Astrocyte of the spinal cord (primary cell): Measurements from ENCODE around the gene GSN.

Source experiments
- DNase-seq: peaks from one replicate; pipeline ENCODE4 v3.0.0; 2011; ENCODE audit warnings: low read depth, low spot score
- H3K4me3 ChIP-seq: 2 replicates; pipeline ENCODE4 v1.5.1; 2011; ENCODE audit warnings: low read depth, mild to moderate bottlenecking, low read length, moderate library complexity
- CTCF ChIP-seq: IDR thresholded peaks from 2 replicates; pipeline ENCODE4 v1.5.1; 2012; ENCODE audit warnings: low read depth, mild to moderate bottlenecking, low read length, inconsistent platforms
- in situ Hi-C: cut with HindIII; loops from 2 replicates; pipeline ENCODE4 v1.10.0; 2017; ENCODE audit warnings: low sequenced_read_pairs

GSN gene

GRCh38 chr9:121278477-121279261, 10.7 kb downstream of the GSN start:
- DNase-seq, result peak; percentile 99
- TF ChIP-seq CTCF, result peak; percentile 82
- in situ Hi-C loops, result no loop called here
- H3K4me3 ChIP-seq, result no peak overlapping the region

DNA sequence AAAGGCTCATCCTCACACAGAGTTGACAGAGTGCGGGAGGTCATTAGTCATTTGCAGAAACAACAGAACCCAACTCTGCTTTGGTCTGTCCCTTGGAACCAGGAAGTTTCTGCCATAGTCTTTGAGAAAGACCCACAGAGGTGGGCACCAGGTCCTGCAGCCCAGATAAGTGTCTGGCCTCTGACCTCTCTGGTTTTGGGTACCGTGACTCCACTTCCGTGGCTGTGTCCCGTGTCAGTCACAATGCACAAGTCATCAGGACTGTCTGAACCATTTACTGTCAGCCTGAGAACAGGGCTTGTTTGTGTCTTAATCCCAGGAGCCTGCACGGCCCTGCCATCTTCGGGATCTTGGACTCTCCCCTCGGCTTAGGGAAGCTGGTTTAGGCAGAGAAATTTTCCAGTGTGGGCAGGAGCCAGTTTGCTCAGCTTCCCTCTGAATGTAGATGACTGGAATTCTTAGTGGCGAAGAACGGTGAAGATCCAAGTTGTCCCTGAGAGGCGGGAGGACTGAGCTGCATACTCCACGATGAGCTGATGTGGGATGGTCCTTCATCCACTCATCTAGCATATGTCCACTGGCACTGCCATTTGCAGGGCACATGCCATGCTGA, 11.9 kb downstream of the GSN start:
- no peak overlapping the region for H3K4me3 ChIP-seq
- in situ Hi-C loops, result no loop called here

DNA sequence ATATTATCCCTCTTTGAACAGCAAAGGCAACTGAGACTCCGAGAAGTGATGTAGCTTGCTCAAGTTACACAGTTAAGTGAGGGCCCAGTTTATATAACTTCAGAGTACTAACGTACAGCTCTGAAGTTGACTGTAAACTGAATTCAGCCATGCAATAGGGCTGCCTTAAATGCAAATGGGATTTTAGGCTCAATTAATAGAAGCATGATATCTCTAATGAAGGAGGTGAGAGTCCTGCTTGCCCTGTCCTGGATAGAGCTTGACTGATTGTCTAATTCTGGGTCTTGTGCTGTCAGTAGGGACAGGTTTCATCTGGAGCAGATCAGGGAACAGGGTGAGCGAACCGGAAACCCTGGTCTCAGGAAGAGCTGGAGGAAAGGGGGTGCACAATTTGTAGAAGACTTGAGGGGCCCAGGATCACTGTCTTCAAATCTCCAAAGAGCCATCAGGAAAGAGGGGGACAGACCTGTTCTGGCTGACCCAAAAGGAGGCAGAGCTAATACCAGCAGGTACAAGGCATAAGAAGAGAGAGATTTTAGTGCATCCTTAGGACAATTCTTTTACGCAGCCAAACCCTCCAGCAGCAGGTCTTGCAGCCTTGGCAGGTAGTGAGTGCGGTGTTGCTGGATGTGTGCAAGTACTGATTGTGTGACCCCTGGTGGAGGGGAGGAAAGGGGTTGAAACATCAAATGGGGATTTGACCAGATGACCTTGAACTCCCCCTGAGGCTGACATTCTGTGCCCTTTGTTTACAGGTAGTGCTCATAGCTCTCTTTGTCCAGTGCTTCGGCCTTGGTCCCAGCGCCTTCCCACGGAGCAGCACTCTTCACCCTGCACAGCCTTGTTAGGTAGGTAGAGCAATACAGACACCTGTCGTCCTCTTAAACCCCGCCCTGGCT, 13.0 kb downstream of the GSN start:
- no peak for TF ChIP-seq CTCF
- no peak for DNase-seq
- in situ Hi-C loops, result no loop called here
- H3K4me3 ChIP-seq, result no peak overlapping the region

More for the DNA sequence above, 11.9 kb downstream of the GSN start:
- DNase-seq, result no peak
- TF ChIP-seq CTCF, result no peak

GRCh38 chr9:121281614-121282276, 13.8 kb downstream of the GSN start:
- in situ Hi-C loops, result no loop called here
- DNase-seq, result peak; percentile 70
- no peak for TF ChIP-seq CTCF
- no peak overlapping the region for H3K4me3 ChIP-seq

DNA sequence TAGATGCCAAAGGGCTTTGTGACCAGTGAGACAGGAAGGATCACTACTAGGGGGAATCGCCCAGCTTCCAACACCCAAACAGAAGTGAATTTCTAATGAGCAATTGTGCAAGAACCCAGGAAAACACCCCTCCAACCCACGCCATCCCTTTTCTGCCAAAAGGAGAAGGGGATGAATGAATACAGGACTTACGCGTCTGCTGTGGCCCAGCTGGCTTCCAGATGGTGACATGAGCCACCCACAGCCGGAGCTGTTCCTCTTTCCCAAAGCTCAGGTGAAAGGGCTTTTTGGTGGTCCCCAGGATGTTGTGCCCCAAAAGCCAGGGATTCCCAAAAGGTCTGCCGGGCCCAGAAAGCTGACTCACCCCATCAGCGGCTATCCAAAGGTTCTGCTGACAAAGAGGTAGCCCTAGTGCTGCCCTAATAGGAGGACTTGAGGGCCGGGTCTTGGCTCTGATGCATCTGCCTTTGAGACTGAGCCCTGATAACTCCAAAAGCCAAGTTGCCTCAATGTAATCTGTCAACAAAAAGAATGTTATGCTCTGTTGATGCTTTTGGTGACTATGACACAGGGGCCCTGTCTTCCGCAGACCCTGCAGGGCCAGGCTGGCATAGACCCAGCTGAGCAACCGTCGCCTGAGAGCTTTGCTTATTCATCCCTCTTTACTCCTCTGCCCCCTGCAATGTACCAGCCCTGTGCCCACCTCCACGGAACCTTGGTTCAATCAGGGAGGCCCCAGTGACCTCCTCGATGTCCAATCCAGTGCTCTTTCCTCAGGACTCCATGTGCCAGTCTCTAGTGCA, 14.5 kb downstream of the GSN start:
- DNase-seq, result peak; percentile 62
- H3K4me3 ChIP-seq, result no peak overlapping the region
- in situ Hi-C loops, result no loop called here
- TF ChIP-seq CTCF, result no peak
